Kidney (tissue), 22 donors: ENCODE data around the gene CD163L1. TPM values are rescaled to one million over a fixed set of nuclear protein-coding genes. Genes with fewer than 3 reads are reported as not detected.

ENCODE experiments used
- DNase-seq, 5 donors: peaks; one replicate each; pipeline ENCODE4 v3.0.0-alpha.2; 2013 to 2020
- FAIRE-seq: peaks from 2 replicates; lab custom pipeline; 2012; peaks lifted over from hg19 to GRCh38; lab: Jason Lieb, UNC
- H3K27ac ChIP-seq, 2 donors: one replicate each; pipeline ENCODE4 v1.7.0; 2013; ENCODE audit warnings: low read depth in 2 of 2, low read length in 2 of 2, inconsistent platforms in 1 of 2
- H3K27me3 ChIP-seq: one replicate; pipeline ENCODE4 v1.7.1; 2013; ENCODE audit warnings: low read length, inconsistent platforms; ENCODE audit not compliant: control insufficient read depth, insufficient read depth
- H3K36me3 ChIP-seq, 3 donors: one replicate each; pipeline versions ENCODE4 v1.7.0 to v1.7.1; 2013; ENCODE audit warnings: low read length in 3 of 3, control low read depth in 1 of 3, inconsistent platforms in 1 of 3; ENCODE audit not compliant: insufficient read depth in 3 of 3, control insufficient read depth in 2 of 3
- H3K4me1 ChIP-seq, 3 donors: one replicate each; pipeline versions ENCODE4 v1.7.0 to v1.7.1; 2013; ENCODE audit warnings: low read length in 3 of 3, inconsistent platforms in 1 of 3, low read depth in 1 of 3; ENCODE audit not compliant: control insufficient read depth in 2 of 3, insufficient read depth in 2 of 3
- H3K4me3 ChIP-seq, 3 donors: one replicate each; pipeline versions ENCODE4 v1.7.0 to v1.8.1; 2013; ENCODE audit warnings: low read length in 3 of 3, control low read depth in 1 of 3, inconsistent platforms in 1 of 3
- H3K9ac ChIP-seq, 3 donors: one replicate each; pipeline versions ENCODE4 v1.7.0 to v1.7.1; 2013; ENCODE audit warnings: low read length in 3 of 3, control low read depth in 1 of 3, inconsistent platforms in 1 of 3
- H3K9me3 ChIP-seq, 3 donors: one replicate each; pipeline versions ENCODE4 v1.7.0 to v1.7.1; 2013; ENCODE audit warnings: low read length in 3 of 3, control low read depth in 1 of 3, inconsistent platforms in 1 of 3; ENCODE audit not compliant: control insufficient read depth in 2 of 3, insufficient read depth in 1 of 3
- CTCF ChIP-seq: IDR thresholded peaks from 3 replicates; pipeline ENCODE4 v1.5.1; 2012; ENCODE audit warnings: mild to moderate bottlenecking, moderate library complexity, borderline replicate concordance; ENCODE audit not compliant: insufficient read depth; ENCODE audit errors: extremely low read depth
- intact Hi-C: fragments of 100-400 bp; cut with DNase I; formaldehyde crosslinking; loops from one replicate; pipeline ENCODE4 v1.11.1; 2022
- long read RNA-seq, 10 donors: library from polyadenylated mRNA in 1 of 10; unstranded in 1 of 10; transcript quantifications; one replicate each; pipeline ENCODE4 v2.0.0 and lab custom pipeline, GENCODE V29; 2021 to 2026
- polyA plus RNA-seq: library from polyadenylated mRNA; stranded (reverse); fragments of 350-450 nt; fragmentation: Illumina TruSeq; extraction: RNeasy Lipid Tissue Mini Kit (QIAGEN cat#74804); gene quantifications from one replicate; pipeline ENCODE4 v1.2.3, GENCODE V29; 2014; ENCODE audit warnings: low read depth, low replicate concordance; ENCODE audit not compliant: insufficient read depth
- total RNA-seq: library from RNA; stranded (reverse); fragmentation: NEBNext Ultra II Directional; extraction: Animal tissue kit (Norgen Biotek cat#: 25700); gene quantifications from one replicate; pipeline ENCODE4 v1.2.1, GENCODE V29; 2021
- donor health status: control.
- donor health status: control.
- donor health status: control.
- donor health status: control.
- donor health status: control.
- donor health status: DM: yes; HTN: yes; CAD: no.
- donor health status: Normal renal cell carcinoma (clear cell type).

CD163L1 gene
- 7.0 TPM for total RNA-seq
- 8.5 TPM for polyA plus RNA-seq
- long read RNA-seq, donor 1, result 0 reads
- long read RNA-seq, donor 2, result 0 reads
- long read RNA-seq, donor 3, result 0 reads
- long read RNA-seq, donor 4, result 0 reads
- long read RNA-seq, donor 5, result 0 reads
- long read RNA-seq, donor 6, result 0 reads
- long read RNA-seq, donor 7, result 0 reads
- long read RNA-seq, donor 8, result 0 reads
- long read RNA-seq, donor 9, result 0 reads
- long read RNA-seq, donor 10, result 0 reads

GRCh38 chr12:7444076-7444475 is at the start of gene CD163L1:
TSS of gene CD163L1 (minus strand) at chr12:7444153. CDS start at chr12:7444127, 26 bp downstream.
- FAIRE-seq (no peak), DNase-seq (no peak)
- TF ChIP-seq CTCF, result no peak
- H3K27me3 ChIP-seq, result no peaks in the 10 kb centered on the region
- H3K9me3 ChIP-seq, result no peaks in the 10 kb centered on the region
- no peak within 1 kb of the TSS for H3K27ac ChIP-seq
- H3K4me1 ChIP-seq, result no peaks in the 10 kb centered on the region
- no peak within 1 kb of the TSS for H3K9ac ChIP-seq
- no peak within 1 kb of the TSS for H3K4me3 ChIP-seq
- no peaks in the 10 kb centered on the region for H3K36me3 ChIP-seq
- intact Hi-C loops, result no loop called here

- H3K4me1 ChIP-seq, result no peaks in the 10 kb centered on the region
- no peaks in the 10 kb centered on the region for H3K36me3 ChIP-seq
- H3K9ac ChIP-seq, result no peak overlapping the region
- intact Hi-C loops, result no loop called here
- H3K27me3 ChIP-seq, result no peaks in the 10 kb centered on the region
- FAIRE-seq, result no peak
- no peaks in the 10 kb centered on the region for H3K9me3 ChIP-seq
- DNase-seq, result no peak
- H3K4me3 ChIP-seq, result no peak overlapping the region
- no peak for TF ChIP-seq CTCF
- no peak overlapping the region for H3K27ac ChIP-seq
Observed at GRCh38 chr12:7493006-7493405, 49.1 kb upstream of the CD163L1 start.

GRCh38 chr12:7486512-7486911 is 42.6 kb upstream of the CD163L1 start:
- Histone ChIP-seq H3K27me3 (no peaks in the 10 kb centered on the region), H3K4me3 (no peak overlapping the region), H3K27ac (no peak overlapping the region), H3K36me3 (no peaks in the 10 kb centered on the region), H3K4me1 (no peaks in the 10 kb centered on the region), H3K9me3 (no peaks in the 10 kb centered on the region), H3K9ac (no peak overlapping the region)
- DNase-seq, result no peak
- intact Hi-C loops, result no loop called here
- FAIRE-seq, result no peak
- no peak for TF ChIP-seq CTCF

GRCh38 chr12:7485095-7485494 is 41.1 kb upstream of the CD163L1 start:
- H3K4me3 ChIP-seq, result no peak overlapping the region
- TF ChIP-seq CTCF, result no peak
- FAIRE-seq, result no peak

More at GRCh38 chr12:7485095-7485494, 41.1 kb upstream of the CD163L1 start:
- H3K9ac ChIP-seq, result no peak overlapping the region
- H3K27ac ChIP-seq, result no peak overlapping the region
- no peak for DNase-seq
- intact Hi-C loops, result no loop called here
- H3K4me1 ChIP-seq, result no peaks in the 10 kb centered on the region
- no peaks in the 10 kb centered on the region for H3K27me3 ChIP-seq
- no peaks in the 10 kb centered on the region for H3K36me3 ChIP-seq
- no peaks in the 10 kb centered on the region for H3K9me3 ChIP-seq
